ENCODE measurements around the gene ADD3. TPM values are rescaled to one million over a fixed set of nuclear protein-coding genes. Genes with fewer than 3 reads are reported as not detected.

Gene ADD3
- total RNA-seq, 1 experiment from 2014 or later = 32.4 TPM

GRCh38 chr10:110003524-110003885 lies 4.3 kb upstream of the ADD3 start:
- H3K9me3 ChIP-seq (ENCODE audit: control insufficient read depth, insufficient read depth, low read depth, low read length) = no peaks in the 10 kb centered on the region
- TF ChIP-seq, protein P1, sequence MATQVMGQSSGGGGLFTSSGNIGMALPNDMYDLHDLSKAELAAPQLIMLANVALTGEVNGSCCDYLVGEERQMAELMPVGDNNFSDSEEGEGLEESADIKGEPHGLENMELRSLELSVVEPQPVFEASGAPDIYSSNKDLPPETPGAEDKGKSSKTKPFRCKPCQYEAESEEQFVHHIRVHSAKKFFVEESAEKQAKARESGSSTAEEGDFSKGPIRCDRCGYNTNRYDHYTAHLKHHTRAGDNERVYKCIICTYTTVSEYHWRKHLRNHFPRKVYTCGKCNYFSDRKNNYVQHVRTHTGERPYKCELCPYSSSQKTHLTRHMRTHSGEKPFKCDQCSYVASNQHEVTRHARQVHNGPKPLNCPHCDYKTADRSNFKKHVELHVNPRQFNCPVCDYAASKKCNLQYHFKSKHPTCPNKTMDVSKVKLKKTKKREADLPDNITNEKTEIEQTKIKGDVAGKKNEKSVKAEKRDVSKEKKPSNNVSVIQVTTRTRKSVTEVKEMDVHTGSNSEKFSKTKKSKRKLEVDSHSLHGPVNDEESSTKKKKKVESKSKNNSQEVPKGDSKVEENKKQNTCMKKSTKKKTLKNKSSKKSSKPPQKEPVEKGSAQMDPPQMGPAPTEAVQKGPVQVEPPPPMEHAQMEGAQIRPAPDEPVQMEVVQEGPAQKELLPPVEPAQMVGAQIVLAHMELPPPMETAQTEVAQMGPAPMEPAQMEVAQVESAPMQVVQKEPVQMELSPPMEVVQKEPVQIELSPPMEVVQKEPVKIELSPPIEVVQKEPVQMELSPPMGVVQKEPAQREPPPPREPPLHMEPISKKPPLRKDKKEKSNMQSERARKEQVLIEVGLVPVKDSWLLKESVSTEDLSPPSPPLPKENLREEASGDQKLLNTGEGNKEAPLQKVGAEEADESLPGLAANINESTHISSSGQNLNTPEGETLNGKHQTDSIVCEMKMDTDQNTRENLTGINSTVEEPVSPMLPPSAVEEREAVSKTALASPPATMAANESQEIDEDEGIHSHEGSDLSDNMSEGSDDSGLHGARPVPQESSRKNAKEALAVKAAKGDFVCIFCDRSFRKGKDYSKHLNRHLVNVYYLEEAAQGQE (IDR thresholded peaks at IDR 0.05; ENCODE audit: insufficient read depth in 1 of 2, low read depth in 2 of 2, low read length in 1 of 2) = no peak
- TF ChIP-seq SIN3A (IDR thresholded peaks at IDR 0.05; ENCODE audit: borderline replicate concordance, insufficient read depth, low read depth, low read length) = no peak
- TF ChIP-seq TCF7L2 (IDR thresholded peaks at IDR 0.05; ENCODE audit: low read depth, low read length) = no peak
- TF ChIP-seq POLR2AphosphoS5 (IDR thresholded peaks at IDR 0.05; ENCODE audit: low read depth, low read length) = no peak
- TF ChIP-seq CTCF (IDR thresholded peaks at IDR 0.05) = no peak
- BruUV-seq (replicated peaks) = no TSS peak
- no peak overlapping the region for H3K27ac ChIP-seq (ENCODE audit: low read length)
- in situ Hi-C loops (cut with HindIII; ENCODE audit: low pct_unique_long_range_greater_than_20kb, low sequenced_read_pairs) = no loop called here
- H3K27me3 ChIP-seq (ENCODE audit: control insufficient read depth, insufficient read depth, low read length) = no peaks in the 10 kb centered on the region
- H3K4me1 ChIP-seq (ENCODE audit: control insufficient read depth, insufficient read depth, low read length) = peaks cover 8% of the 10 kb centered on the region; the same call in 1 of the 2 replicates
- H3K36me3 ChIP-seq (ENCODE audit: control insufficient read depth, insufficient read depth, low read length) = no peaks in the 10 kb centered on the region; the same call in 1 of the 2 replicates
- DNase-seq (ENCODE audit: low read depth, low spot score) (no peak), ATAC-seq (no peak)
- no peak overlapping the region for H3K4me3 ChIP-seq (ENCODE audit: low read depth in 2 of 2, low read length in 2 of 2)
- intact Hi-C loops (cut with micrococcal nuclease; ENCODE audit: unreplicated experiment) = no loop called here
- POLR2A ChIA-PET = no interaction called here
- CTCF ChIA-PET = no interaction called here

DNA sequence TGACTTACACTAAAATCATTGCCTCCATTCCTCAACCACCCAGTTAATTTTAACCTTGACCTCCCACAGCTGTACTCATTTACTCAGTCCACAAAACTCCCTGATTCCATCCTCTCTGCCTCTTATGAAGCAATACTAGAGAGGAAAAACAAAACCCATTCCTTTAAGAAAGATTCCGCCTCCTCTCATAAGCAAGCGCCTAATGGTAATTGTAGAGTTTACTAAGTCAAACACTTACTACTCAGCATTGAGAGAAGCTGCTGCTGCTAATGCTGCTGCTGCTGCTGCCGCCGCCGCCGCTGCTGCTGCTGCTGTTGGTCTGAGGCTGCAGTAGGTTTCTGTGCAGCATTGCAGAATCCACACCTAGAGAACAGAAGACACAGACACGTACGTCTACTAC lies 2.1 kb upstream of the ADD3 start:
- H3K36me3 ChIP-seq (ENCODE audit: control insufficient read depth, insufficient read depth, low read length) = no peaks in the 10 kb centered on the region; the same call in 1 of the 2 replicates
- H3K9me3 ChIP-seq (ENCODE audit: control insufficient read depth, insufficient read depth, low read depth, low read length) = no peaks in the 10 kb centered on the region
- H3K27me3 ChIP-seq (ENCODE audit: control insufficient read depth, insufficient read depth, low read length) = no peaks in the 10 kb centered on the region
- in situ Hi-C loops (cut with HindIII; ENCODE audit: low pct_unique_long_range_greater_than_20kb, low sequenced_read_pairs) = no loop called here
- H3K27ac ChIP-seq (ENCODE audit: low read length) = no peak overlapping the region
- intact Hi-C loops (cut with micrococcal nuclease; ENCODE audit: unreplicated experiment) = loop anchor here (5.0 kb wide), 1 partner anchor 123 kb away; no protein-coding TSS in a partner anchor
- ChIA-PET CTCF (no interaction called here), POLR2A (no interaction called here)
- no TSS peak for BruUV-seq (replicated peaks)
- TF ChIP-seq CTCF (IDR thresholded peaks at IDR 0.05) (no peak), TCF7L2 (IDR thresholded peaks at IDR 0.05; ENCODE audit: low read depth, low read length) (no peak), POLR2AphosphoS5 (IDR thresholded peaks at IDR 0.05; ENCODE audit: low read depth, low read length) (no peak), SIN3A (IDR thresholded peaks at IDR 0.05; ENCODE audit: borderline replicate concordance, insufficient read depth, low read depth, low read length) (no peak)
- TF ChIP-seq, protein P1 (IDR thresholded peaks at IDR 0.05; ENCODE audit: insufficient read depth in 1 of 2, low read depth in 2 of 2, low read length in 1 of 2) = no peak
- no peak overlapping the region for H3K4me3 ChIP-seq (ENCODE audit: low read depth in 2 of 2, low read length in 2 of 2)
- DNase-seq (ENCODE audit: low read depth, low spot score) (no peak), ATAC-seq (no peak)
- peaks cover 25% of the 10 kb centered on the region for H3K4me1 ChIP-seq (ENCODE audit: control insufficient read depth, insufficient read depth, low read length)

Measured in Panc1 (cell line).